Gastroesophageal sphincter (tissue), 4 donors: ENCODE data around the gene UBL5. TPM values are rescaled to one million over a fixed set of nuclear protein-coding genes. Genes with fewer than 3 reads are reported as not detected.
A peak's percentile ranks its signal among the peaks of the same experiment; 100 is the strongest.

ENCODE experiments used
- ATAC-seq: fragments of 150-250 bp; one replicate; pipeline ENCODE4 v1.9.1; 2016; ENCODE audit warnings: mild to moderate bottlenecking, moderate library complexity
- H3K27ac ChIP-seq, 4 donors: fragments of 200-600 bp; sonication (generic) in 3 of 4; 1 replicate in 3 of 4; 2 replicates in 1 of 4; pipeline ENCODE4 v1.5.1; 2016 to 2019
- H3K27me3 ChIP-seq: fragments of 200-600 bp; sonication (generic); one replicate; pipeline ENCODE4 v1.5.1; 2019
- H3K36me3 ChIP-seq, 2 donors: fragments of 200-600 bp; sonication (generic); one replicate each; pipeline ENCODE4 v1.5.1; 2019; ENCODE audit warnings: control low read depth in 1 of 2
- H3K4me1 ChIP-seq, 3 donors: fragments of 200-600 bp; sonication (generic); 1 replicate in 2 of 3; 2 replicates in 1 of 3; pipeline ENCODE4 v1.5.1; 2016 to 2019; ENCODE audit warnings: control low read depth in 2 of 3
- H3K4me3 ChIP-seq, 2 donors: fragments of 200-600 bp; sonication (generic); one replicate each; pipeline ENCODE4 v1.5.1; 2019; ENCODE audit warnings: mild to moderate bottlenecking in 1 of 2, moderate library complexity in 1 of 2
- H3K9me3 ChIP-seq, 3 donors: fragments of 200-600 bp; sonication (generic); one replicate each; pipeline ENCODE4 v1.5.1; 2017 to 2019; ENCODE audit warnings: control low read depth in 2 of 3
- CTCF ChIP-seq, 4 experiments: fragments of 200-600 bp in 2 of 4; fragments of 450-650 bp in 2 of 4; sonication (generic) in 1 of 4; IDR thresholded peaks; one replicate each; pipeline ENCODE4 v1.5.1; 2017 to 2019; ENCODE audit warnings: antibody characterized with exemption in 4 of 4, mild to moderate bottlenecking in 2 of 4, moderate library complexity in 2 of 4
- EP300 ChIP-seq: sonication (generic); formaldehyde crosslinking; IDR thresholded peaks from one replicate; pipeline ENCODE4 v1.6.1; 2017; ENCODE audit warnings: antibody characterized with exemption, mild to moderate bottlenecking
- POLR2A ChIP-seq, 2 donors: fragments of 450-650 bp; IDR thresholded peaks; one replicate each; pipeline ENCODE4 v1.6.1; 2017; ENCODE audit warnings: antibody characterized with exemption in 2 of 2, mild to moderate bottlenecking in 2 of 2, moderate library complexity in 1 of 2
- POLR2AphosphoS5 ChIP-seq: sonication (generic); formaldehyde crosslinking; IDR thresholded peaks from one replicate; pipeline ENCODE4 v1.6.1; 2017; ENCODE audit warnings: antibody characterized with exemption
- WGBS, 2 donors: methylation state at CpG; one replicate each; pipeline ENCODE4 v1.1.5; 2018; ENCODE audit warnings: low coverage in 1 of 2; 5-methylcytosine and 5-hydroxymethylcytosine counted together
- total RNA-seq, 4 donors: library from RNA; depleted of rRNA; stranded (reverse); fragments of >200 nt; gene quantifications; one replicate each; pipeline ENCODE4 v1.1.0, GENCODE V29; 2016

The UBL5 gene
- total RNA-seq, 4 donors from 2014 or later, result 420 to 701 (median 653) TPM

GRCh38 chr19:9847087-9847671 lies 19.5 kb downstream of the UBL5 start:
- Histone ChIP-seq H3K4me1 (peaks cover 0 to 27% (median 0%) of the 10 kb centered on the region in 3 donors), H3K27me3 (no peaks in the 10 kb centered on the region), H3K36me3 (peaks cover 0 to 98% of the 10 kb centered on the region in 2 donors), H3K27ac (no peak overlapping the region), H3K4me3 (no peak overlapping the region), H3K9me3 (peaks cover 0 to 10% (median 0%) of the 10 kb centered on the region in 3 donors)
- TF ChIP-seq CTCF (IDR thresholded peaks at IDR 0.05) (peak in 3 of 4 experiments; percentile 32 to 45 (median 42)), POLR2A (IDR thresholded peaks at IDR 0.05) (no peak), EP300 (no peak), POLR2AphosphoS5 (peak; percentile 14)
- WGBS, 2 donors, result 20% methylated on average over 2 of the region's 13 CpGs; no CpG with 5 or more reads in 1 of the 2 donors
- peak; percentile 81 for ATAC-seq

GRCh38 chr19:9848060-9848459 lies 20.3 kb downstream of the UBL5 start:
- Histone ChIP-seq H3K36me3 (peaks cover 0 to 89% of the 10 kb centered on the region in 2 donors), H3K27me3 (no peaks in the 10 kb centered on the region), H3K9me3 (peaks cover 0 to 10% (median 0%) of the 10 kb centered on the region in 3 donors), H3K4me1 (peaks cover 0 to 21% (median 0%) of the 10 kb centered on the region in 3 donors), H3K27ac (no peak overlapping the region), H3K4me3 (no peak overlapping the region)
- no peak for ATAC-seq
- peak in 1 of 4 experiments; percentile 10 for TF ChIP-seq CTCF (IDR thresholded peaks at IDR 0.05)
- no peak for TF ChIP-seq POLR2A (IDR thresholded peaks at IDR 0.05)
- no CpG with 5 or more reads among the region's 4 CpGs for WGBS, 2 donors

DNA sequence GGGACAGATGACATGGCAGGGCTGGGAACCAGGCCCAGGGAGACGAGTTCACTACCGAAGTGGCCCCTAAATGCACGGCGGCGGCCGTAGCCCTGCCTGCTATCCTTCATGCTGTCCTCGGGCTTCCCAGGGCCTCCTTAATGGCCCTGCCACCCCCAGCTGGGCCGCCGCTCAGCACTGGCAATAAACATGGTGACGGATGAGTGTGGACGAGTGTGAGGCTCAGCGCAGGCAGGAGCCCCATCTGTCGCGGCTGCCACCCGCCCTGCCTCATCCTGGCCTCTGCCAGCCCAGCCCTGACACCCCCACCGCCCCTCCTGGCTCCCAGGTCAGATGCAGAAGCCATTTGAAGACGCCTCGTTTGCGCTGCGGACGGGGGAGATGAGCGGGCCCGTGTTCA lies 21.0 kb downstream of the UBL5 start:
- Histone ChIP-seq H3K4me1 (peaks cover 0 to 18% (median 0%) of the 10 kb centered on the region in 3 donors), H3K9me3 (peaks cover 0 to 5% (median 0%) of the 10 kb centered on the region in 3 donors), H3K27me3 (no peaks in the 10 kb centered on the region), H3K36me3 (peaks cover 0 to 82% of the 10 kb centered on the region in 2 donors), H3K4me3 (no peak overlapping the region), H3K27ac (no peak overlapping the region)
- no peak for ATAC-seq
- WGBS, 2 donors, result 75 to 87% methylated on average over 3 to 4 of the region's 23 CpGs
- TF ChIP-seq POLR2A (IDR thresholded peaks at IDR 0.05) (no peak), POLR2AphosphoS5 (no peak), CTCF (IDR thresholded peaks at IDR 0.05) (no peak), EP300 (no peak)

- no peak overlapping the region for H3K4me3 ChIP-seq
- TF ChIP-seq EP300 (no peak), POLR2AphosphoS5 (no peak), CTCF (IDR thresholded peaks at IDR 0.05) (no peak), POLR2A (IDR thresholded peaks at IDR 0.05) (no peak)
- 40% methylated on average over 1 of the region's 7 CpGs; no CpG with 5 or more reads in 1 of the 2 donors for WGBS, 2 donors
- no peak overlapping the region for H3K27ac ChIP-seq
- H3K27me3 ChIP-seq, result no peaks in the 10 kb centered on the region
- no peak for ATAC-seq
- H3K4me1 ChIP-seq, result peaks cover 0 to 18% (median 0%) of the 10 kb centered on the region in 3 donors
- H3K36me3 ChIP-seq, result peaks cover 0 to 80% of the 10 kb centered on the region in 2 donors
- no peaks in the 10 kb centered on the region for H3K9me3 ChIP-seq
Observed at GRCh38 chr19:9849791-9850190, 22.1 kb downstream of the UBL5 start.
